Left ventricle myocardium inferior (tissue), 1 donor: ENCODE measurements around the gene CA11. TPM values are rescaled to one million over a fixed set of nuclear protein-coding genes. Genes with fewer than 3 reads are reported as not detected.
A peak's percentile ranks its signal among the peaks of the same experiment; 100 is the strongest.

ENCODE experiments used
- DNase-seq: peaks from one replicate; pipeline ENCODE4 v3.0.0-alpha.2; 2020
- H3K27ac ChIP-seq: fragments of 200-600 bp; replicated peaks from 2 replicates; pipeline ENCODE4 v1.8.0; 2021
- H3K27me3 ChIP-seq: fragments of 200-600 bp; 2 replicates; pipeline ENCODE4 v1.8.0; 2021; ENCODE audit warnings: low read depth
- H3K36me3 ChIP-seq: fragments of 200-600 bp; 2 replicates; pipeline ENCODE4 v1.8.0; 2021
- H3K4me1 ChIP-seq: fragments of 200-600 bp; 2 replicates; pipeline ENCODE4 v1.8.0; 2021
- H3K4me3 ChIP-seq: fragments of 200-600 bp; 2 replicates; pipeline ENCODE4 v1.8.0; 2021; ENCODE audit warnings: mild to moderate bottlenecking, moderate library complexity
- H3K9me3 ChIP-seq: fragments of 200-600 bp; replicated peaks from 2 replicates; pipeline ENCODE4 v1.8.0; 2021
- CTCF ChIP-seq: fragments of 200-600 bp; IDR thresholded peaks from 2 replicates; pipeline ENCODE4 v1.8.0; 2021; ENCODE audit warnings: antibody characterized with exemption, mild to moderate bottlenecking, borderline replicate concordance
- intact Hi-C: fragments of 100-400 bp; cut with micrococcal nuclease; formaldehyde crosslinking; loops from one replicate; pipeline ENCODE4 v1.11.0; 2022
- total RNA-seq: library from RNA; stranded (reverse); fragmentation: NEBNext Ultra II Directional; extraction: Animal tissue kit (Norgen Biotek cat#: 25700); gene quantifications from one replicate; pipeline ENCODE4 v1.2.1, GENCODE V29; 2021
- donor health status: DM: no; HTN: yes; CAD: no; lungs with severe emphysema.

The CA11 gene
- total RNA-seq, 1 donor from 2014 or later = 4.5 TPM

- no peak overlapping the region for H3K27ac ChIP-seq
- intact Hi-C loops = no loop called here
- TF ChIP-seq CTCF = no peak
Observed at GRCh38 chr19:48609571-48610108, 36.3 kb downstream of the CA11 start.

GRCh38 chr19:48608798-48609263 is 37.2 kb downstream of the CA11 start:
- Histone ChIP-seq H3K4me3 (no peak overlapping the region), H3K9me3 (no peaks in the 10 kb centered on the region), H3K27me3 (no peaks in the 10 kb centered on the region), H3K27ac (no peak overlapping the region), H3K4me1 (no peaks in the 10 kb centered on the region), H3K36me3 (no peaks in the 10 kb centered on the region)
- intact Hi-C loops = no loop called here
- TF ChIP-seq CTCF = peak; percentile 53
- DNase-seq = no peak

More at GRCh38 chr19:48609571-48610108, 36.3 kb downstream of the CA11 start:
- H3K36me3 ChIP-seq = peaks cover under 1% of the 10 kb centered on the region
- no peaks in the 10 kb centered on the region for H3K27me3 ChIP-seq
- no peak overlapping the region for H3K4me3 ChIP-seq
- no peaks in the 10 kb centered on the region for H3K9me3 ChIP-seq
- DNase-seq = no peak
- peaks cover 6% of the 10 kb centered on the region for H3K4me1 ChIP-seq

- intact Hi-C loops = no loop called here
- H3K4me3 ChIP-seq = no peak overlapping the region
- H3K9me3 ChIP-seq = no peaks in the 10 kb centered on the region
Observed at GRCh38 chr19:48607359-48607755, 38.6 kb downstream of the CA11 start.

GRCh38 chr19:48606463-48607358 is 39.3 kb downstream of the CA11 start, which contains the start of gene SPACA4:
TSS of gene SPACA4 (plus strand) at chr19:48606742. CDS start at chr19:48606979, 237 bp downstream.
- no peaks in the 10 kb centered on the region for H3K9me3 ChIP-seq
- intact Hi-C loops = no loop called here
- no peak for TF ChIP-seq CTCF

More at GRCh38 chr19:48607359-48607755, 38.6 kb downstream of the CA11 start:
- H3K4me1 ChIP-seq = no peaks in the 10 kb centered on the region
- TF ChIP-seq CTCF = no peak
- no peaks in the 10 kb centered on the region for H3K36me3 ChIP-seq
- no peaks in the 10 kb centered on the region for H3K27me3 ChIP-seq
- no peak overlapping the region for H3K27ac ChIP-seq
- DNase-seq = no peak

GRCh38 chr19:48603850-48604249 is 42.1 kb downstream of the CA11 start:
- no peak overlapping the region for H3K4me3 ChIP-seq
- no peak for DNase-seq
- no peak overlapping the region for H3K27ac ChIP-seq
- H3K36me3 ChIP-seq = no peaks in the 10 kb centered on the region
- TF ChIP-seq CTCF = no peak
- H3K9me3 ChIP-seq = no peaks in the 10 kb centered on the region
- H3K27me3 ChIP-seq = peaks cover 22% of the 10 kb centered on the region
- no peaks in the 10 kb centered on the region for H3K4me1 ChIP-seq
- intact Hi-C loops = no loop called here

More at GRCh38 chr19:48606463-48607358, 39.3 kb downstream of the CA11 start, which contains the start of gene SPACA4:
- H3K4me1 ChIP-seq = no peaks in the 10 kb centered on the region
- H3K4me3 ChIP-seq = no peak within 1 kb of the TSS
- no peak for DNase-seq
- H3K27me3 ChIP-seq = no peaks in the 10 kb centered on the region
- H3K36me3 ChIP-seq = no peaks in the 10 kb centered on the region
- no peak within 1 kb of the TSS for H3K27ac ChIP-seq
